Measurements from ENCODE around the gene PPM1F. TPM values are rescaled to one million over a fixed set of nuclear protein-coding genes. Genes with fewer than 3 reads are reported as not detected.

The PPM1F gene
- total RNA-seq, 1 donor from 2014 or later = 26.2 TPM

DNA sequence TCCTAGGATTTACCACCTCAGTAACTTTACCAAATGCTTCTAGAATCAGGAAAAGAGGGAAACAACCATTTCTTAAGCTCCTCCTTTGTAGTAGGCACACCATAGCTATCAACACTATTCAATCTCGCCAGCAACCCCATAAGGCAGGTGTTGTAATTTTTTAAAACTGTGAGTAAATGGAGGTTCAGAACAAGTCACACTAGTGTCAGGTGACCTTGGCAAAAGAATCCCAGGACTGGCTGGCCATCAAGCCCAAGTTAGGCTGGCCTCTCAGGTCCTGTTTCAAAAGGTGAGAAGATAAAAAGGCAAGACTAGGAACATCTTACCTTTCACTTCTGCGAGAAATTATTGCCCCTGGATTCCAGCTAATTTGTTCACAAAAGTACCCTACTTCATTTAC lies 29.2 kb upstream of the PPM1F start:
- peak overlapping the region; percentile 59 for H3K27ac Mint-ChIP-seq (ENCODE audit: unreplicated experiment)
- peaks cover 4% of the 10 kb centered on the region for H3K36me3 Mint-ChIP-seq (ENCODE audit: low read depth)
- peaks cover 21% of the 10 kb centered on the region for H3K4me1 Mint-ChIP-seq (ENCODE audit: low read depth)
- DNase-seq (ENCODE audit: low spot score) = no peak
- H3K9me3 Mint-ChIP-seq (ENCODE audit: low read depth) = no peaks in the 10 kb centered on the region
- no peaks in the 10 kb centered on the region for H3K27me3 Mint-ChIP-seq (ENCODE audit: low read depth)
- TF ChIP-seq, protein P1, sequence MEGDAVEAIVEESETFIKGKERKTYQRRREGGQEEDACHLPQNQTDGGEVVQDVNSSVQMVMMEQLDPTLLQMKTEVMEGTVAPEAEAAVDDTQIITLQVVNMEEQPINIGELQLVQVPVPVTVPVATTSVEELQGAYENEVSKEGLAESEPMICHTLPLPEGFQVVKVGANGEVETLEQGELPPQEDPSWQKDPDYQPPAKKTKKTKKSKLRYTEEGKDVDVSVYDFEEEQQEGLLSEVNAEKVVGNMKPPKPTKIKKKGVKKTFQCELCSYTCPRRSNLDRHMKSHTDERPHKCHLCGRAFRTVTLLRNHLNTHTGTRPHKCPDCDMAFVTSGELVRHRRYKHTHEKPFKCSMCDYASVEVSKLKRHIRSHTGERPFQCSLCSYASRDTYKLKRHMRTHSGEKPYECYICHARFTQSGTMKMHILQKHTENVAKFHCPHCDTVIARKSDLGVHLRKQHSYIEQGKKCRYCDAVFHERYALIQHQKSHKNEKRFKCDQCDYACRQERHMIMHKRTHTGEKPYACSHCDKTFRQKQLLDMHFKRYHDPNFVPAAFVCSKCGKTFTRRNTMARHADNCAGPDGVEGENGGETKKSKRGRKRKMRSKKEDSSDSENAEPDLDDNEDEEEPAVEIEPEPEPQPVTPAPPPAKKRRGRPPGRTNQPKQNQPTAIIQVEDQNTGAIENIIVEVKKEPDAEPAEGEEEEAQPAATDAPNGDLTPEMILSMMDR (IDR thresholded peaks at IDR 0.05) = no peak
- H3K4me3 Mint-ChIP-seq (ENCODE audit: unreplicated experiment) = peak overlapping the region; percentile 85

- H3K27me3 Mint-ChIP-seq (ENCODE audit: low read depth) = no peaks in the 10 kb centered on the region
- TF ChIP-seq, protein P1 (IDR thresholded peaks at IDR 0.05) = no peak
- no peaks in the 10 kb centered on the region for H3K9me3 Mint-ChIP-seq (ENCODE audit: low read depth)
- DNase-seq (ENCODE audit: low spot score) = no peak
- H3K4me1 Mint-ChIP-seq (ENCODE audit: low read depth) = peaks cover 21% of the 10 kb centered on the region
- H3K4me3 Mint-ChIP-seq (ENCODE audit: unreplicated experiment) = no peak overlapping the region
- H3K27ac Mint-ChIP-seq (ENCODE audit: unreplicated experiment) = peak overlapping the region; percentile 41
- peaks cover 4% of the 10 kb centered on the region for H3K36me3 Mint-ChIP-seq (ENCODE audit: low read depth)
Measured at GRCh38 chr22:21980547-21980946, 27.9 kb upstream of the PPM1F start.

DNA sequence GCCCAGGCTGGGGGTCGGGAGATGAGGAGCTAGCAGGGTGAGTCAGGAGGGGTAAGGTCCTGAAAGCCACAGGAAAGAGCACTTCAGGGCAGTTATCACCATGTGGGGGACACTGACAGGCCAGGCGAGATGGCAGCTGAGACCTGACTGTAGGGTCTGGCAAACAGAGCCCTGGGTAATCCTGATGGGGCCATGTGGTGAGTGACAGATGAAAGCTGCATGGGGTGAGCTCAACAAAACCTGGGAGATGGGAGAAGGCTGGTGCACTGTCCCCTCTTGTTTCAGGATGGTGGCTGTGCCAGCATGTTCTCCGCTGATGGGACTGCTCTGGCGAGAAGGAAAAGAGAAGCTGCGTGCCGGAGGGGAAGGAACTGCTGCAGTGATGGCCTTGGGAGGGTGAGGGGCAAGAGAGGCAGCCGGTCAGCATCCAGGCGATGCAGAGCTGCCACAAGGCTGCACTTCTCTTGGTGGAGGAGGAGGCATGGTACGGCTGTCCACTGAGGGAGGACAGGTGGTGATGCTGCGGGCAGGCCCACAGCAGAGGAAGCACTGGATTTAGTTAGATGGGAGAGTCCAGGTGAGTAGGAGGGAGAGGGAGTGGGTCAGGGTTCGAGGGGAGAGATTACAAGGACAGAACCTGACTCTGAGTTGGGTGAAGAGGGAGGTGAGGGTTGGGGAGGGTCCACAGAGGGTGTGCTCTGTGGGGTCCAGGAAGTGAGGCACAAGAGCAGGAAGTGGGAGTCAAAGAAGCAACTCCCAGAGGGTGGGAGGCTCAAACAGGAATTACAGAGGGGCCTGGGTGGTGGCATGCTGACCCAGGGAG lies 26.1 kb upstream of the PPM1F start:
- H3K27me3 Mint-ChIP-seq (ENCODE audit: low read depth) = no peaks in the 10 kb centered on the region
- H3K36me3 Mint-ChIP-seq (ENCODE audit: low read depth) = peaks cover 11% of the 10 kb centered on the region
- DNase-seq (ENCODE audit: low spot score) = no peak
- peaks cover 21% of the 10 kb centered on the region for H3K4me1 Mint-ChIP-seq (ENCODE audit: low read depth)
- no peak overlapping the region for H3K27ac Mint-ChIP-seq (ENCODE audit: unreplicated experiment)
- H3K9me3 Mint-ChIP-seq (ENCODE audit: low read depth) = no peaks in the 10 kb centered on the region
- TF ChIP-seq, protein P1 (IDR thresholded peaks at IDR 0.05) = no peak
- no peak overlapping the region for H3K4me3 Mint-ChIP-seq (ENCODE audit: unreplicated experiment)

DNA sequence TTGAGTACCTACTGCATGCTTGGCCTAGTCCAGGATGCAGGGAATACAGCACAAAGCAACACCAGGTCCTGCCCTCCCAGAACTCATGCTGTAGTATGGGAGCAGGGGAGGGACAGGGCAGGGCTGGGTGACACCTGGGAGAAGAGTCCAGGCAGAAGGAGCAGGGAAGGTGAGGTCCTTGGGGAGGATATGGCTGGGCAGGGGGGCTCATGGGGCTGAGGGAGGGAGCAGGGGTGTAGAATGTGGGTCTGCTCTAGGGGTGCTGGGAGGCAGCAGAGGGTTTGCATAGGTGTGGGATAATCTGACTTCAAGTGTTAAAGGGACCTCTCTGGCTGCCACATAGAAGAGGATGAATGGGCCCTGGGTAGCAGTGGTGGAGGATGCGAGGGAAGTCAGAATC lies 25.2 kb upstream of the PPM1F start:
- TF ChIP-seq, protein P1 (IDR thresholded peaks at IDR 0.05) = no peak
- no peak overlapping the region for H3K4me3 Mint-ChIP-seq (ENCODE audit: unreplicated experiment)

GRCh38 chr22:21975854-21976345 lies 23.3 kb upstream of the PPM1F start:
- Mint-ChIP-seq H3K27ac (ENCODE audit: unreplicated experiment) (no peak overlapping the region), H3K4me1 (ENCODE audit: low read depth) (peaks cover 4% of the 10 kb centered on the region), H3K27me3 (ENCODE audit: low read depth) (no peaks in the 10 kb centered on the region), H3K4me3 (ENCODE audit: unreplicated experiment) (no peak overlapping the region), H3K9me3 (ENCODE audit: low read depth) (no peaks in the 10 kb centered on the region), H3K36me3 (ENCODE audit: low read depth) (peaks cover 18% of the 10 kb centered on the region)
- TF ChIP-seq, protein P1 (IDR thresholded peaks at IDR 0.05) = no peak
- no peak for DNase-seq (ENCODE audit: low spot score)

More for the DNA sequence above, 25.2 kb upstream of the PPM1F start:
- Mint-ChIP-seq H3K9me3 (ENCODE audit: low read depth) (no peaks in the 10 kb centered on the region), H3K27ac (ENCODE audit: unreplicated experiment) (no peak overlapping the region), H3K4me1 (ENCODE audit: low read depth) (peaks cover 21% of the 10 kb centered on the region), H3K27me3 (ENCODE audit: low read depth) (no peaks in the 10 kb centered on the region), H3K36me3 (ENCODE audit: low read depth) (peaks cover 13% of the 10 kb centered on the region)
- no peak for DNase-seq (ENCODE audit: low spot score)
